Ovary (tissue), 9 donors: ENCODE measurements around the gene CSF3. TPM values are rescaled to one million over a fixed set of nuclear protein-coding genes. Genes with fewer than 3 reads are reported as not detected.
A peak's percentile ranks its signal among the peaks of the same experiment; 100 is the strongest.

Experiments
- DNase-seq, 5 donors: peaks; one replicate each; pipeline ENCODE4 v3.0.0-alpha.2; 2019 to 2020
- H3K27ac ChIP-seq, 2 donors: fragments of 200-600 bp; one replicate each; pipeline versions ENCODE4 v1.5.1 to v1.8.0; 2019 to 2022
- H3K27me3 ChIP-seq: fragments of 200-600 bp; one replicate; pipeline ENCODE4 v1.8.0; 2022
- H3K36me3 ChIP-seq: fragments of 200-600 bp; sonication (generic); one replicate; pipeline ENCODE4 v1.5.1; 2019
- H3K4me1 ChIP-seq: one replicate; pipeline ENCODE4 v1.8.1; 2013; ENCODE audit warnings: mild to moderate bottlenecking, moderate library complexity; ENCODE audit not compliant: insufficient read depth
- H3K4me3 ChIP-seq: fragments of 200-600 bp; sonication (generic); one replicate; pipeline ENCODE4 v1.5.1; 2017
- H3K9me3 ChIP-seq, 2 donors: fragments of 200-600 bp in 1 of 2; sonication (generic) in 1 of 2; one replicate each; pipeline versions ENCODE4 v1.5.1 to v1.8.1; 2013 to 2019; ENCODE audit warnings: mild to moderate bottlenecking in 1 of 2, moderate library complexity in 1 of 2
- CTCF ChIP-seq, 3 donors: fragments of 450-650 bp in 2 of 3; fragments of 200-600 bp in 1 of 3; IDR thresholded peaks; one replicate each; pipeline versions ENCODE4 v1.5.1 to v1.8.0; 2016 to 2022; ENCODE audit warnings: antibody characterized with exemption in 3 of 3, mild to moderate bottlenecking in 1 of 3
- EP300 ChIP-seq: sonication (generic); formaldehyde crosslinking; IDR thresholded peaks from one replicate; pipeline ENCODE4 v1.6.1; 2017; ENCODE audit warnings: antibody characterized with exemption
- POLR2A ChIP-seq: fragments of 450-650 bp; IDR thresholded peaks from one replicate; pipeline ENCODE4 v1.6.1; 2017; ENCODE audit warnings: antibody characterized with exemption, mild to moderate bottlenecking, moderate library complexity
- WGBS, 3 donors: extraction: QIAGEN DNeasy Blood & Tissue Kit in 1 of 3; methylation state at CpG; one replicate each; pipeline versions ENCODE4 v1.1.5 to v1.1.7; 2013 to 2017; 5-methylcytosine and 5-hydroxymethylcytosine counted together
- intact Hi-C, 4 donors: fragments of 100-400 bp; cut with DNase I; formaldehyde crosslinking; loops; one replicate each; pipeline versions ENCODE4 v1.11.0 to v1.15.1; 2022 to 2023
- polyA plus RNA-seq, 2 donors: library from polyadenylated mRNA; stranded (reverse); fragments of 200-250 nt in 1 of 2; fragments of 350-450 nt in 1 of 2; fragmentation: Illumina TruSeq in 1 of 2; extraction: RNeasy Lipid Tissue Mini Kit (QIAGEN cat#74804) in 1 of 2; gene quantifications; one replicate each; pipeline ENCODE4 v1.2.3, GENCODE V29; 2013 to 2014
- total RNA-seq, 7 donors: library from RNA; depleted of rRNA in 2 of 7; stranded (reverse); fragments of >200 nt in 2 of 7; fragmentation: NEBNext Ultra II Directional in 3 of 7; extraction: Animal tissue kit (Norgen Biotek cat#: 25700) in 3 of 7; gene quantifications; one replicate each; pipeline versions ENCODE4 v1.1.0 to v1.2.4, GENCODE V29; 2016 to 2023
- donor health status: DM: no; HTN: no; CAD: no; lungs with moderate emphysema.
- donor health status: DM: no; HTN: no; CAD: no.
- donor health status: Bipolar disorder and iron deficiency.
- donor health status: DM: yes; HTN: yes; CAD: no.
- donor health status: DM: no; HTN: no; CAD: no.
- donor health status: DM: yes; HTN: yes; CAD: no.

CSF3 gene
- total and polyA plus RNA-seq, 9 donors = 0.32 to 197 (median 1.4) TPM; not detected in 3

DNA sequence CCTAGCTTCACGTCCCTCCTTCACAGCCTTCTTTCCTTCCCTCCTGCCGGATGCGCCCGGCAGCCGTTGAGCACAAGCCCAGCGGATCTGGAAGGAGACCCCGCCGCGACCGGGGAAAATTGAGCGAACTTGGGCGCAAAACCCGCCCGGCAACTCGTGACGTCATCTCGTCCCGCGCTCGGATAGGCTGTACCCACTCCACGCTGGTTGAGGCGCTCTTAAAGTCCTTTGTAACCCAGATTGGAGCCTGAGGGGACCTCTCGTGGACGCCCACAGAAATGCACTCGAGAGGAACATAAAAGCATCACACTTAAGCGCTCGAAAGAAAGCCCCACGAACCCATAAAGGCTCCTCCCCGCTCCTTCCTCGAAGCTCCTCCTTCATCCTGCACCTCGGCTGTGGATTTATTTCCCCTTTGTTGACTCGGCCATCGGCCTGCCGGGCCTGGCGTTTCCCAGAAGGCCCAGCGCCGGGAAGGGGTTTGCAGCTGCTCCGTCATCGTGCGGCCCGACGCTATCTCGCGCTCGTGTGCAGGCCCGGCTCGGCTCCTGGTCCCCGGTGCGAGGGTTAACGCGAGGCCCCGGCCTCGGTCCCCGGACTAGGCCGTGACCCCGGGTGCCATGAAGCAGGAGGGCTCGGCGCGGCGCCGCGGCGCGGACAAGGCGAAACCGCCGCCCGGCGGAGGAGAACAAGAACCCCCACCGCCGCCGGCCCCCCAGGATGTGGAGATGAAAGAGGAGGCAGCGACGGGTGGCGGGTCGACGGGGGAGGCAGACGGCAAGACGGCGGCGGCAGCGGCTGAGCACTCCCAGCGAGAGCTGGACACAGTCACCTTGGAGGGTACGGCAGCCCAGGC, 34.7 kb upstream of the CSF3 start, which contains the start of gene PSMD3:
Gene PSMD3, plus strand, starts transcription at position 457 of the 856 bp plus-strand sequence. Its CDS starts 164 bp downstream, at position 621.
- intact Hi-C loops = no loop called here
- peak within 1 kb of the TSS; percentile 80 for H3K4me3 ChIP-seq
- H3K27me3 ChIP-seq = no peaks in the 10 kb centered on the region
- no peaks in the 10 kb centered on the region for H3K36me3 ChIP-seq
- peak within 1 kb of the TSS; percentile 42 to 65 for H3K27ac ChIP-seq
- TF ChIP-seq CTCF (IDR thresholded peaks at IDR 0.05) (peak; percentile 75 to 96 (median 91)), EP300 (no peak), POLR2A (peak; percentile 93)
- peaks cover 1% of the 10 kb centered on the region for H3K4me1 ChIP-seq
- 0% methylated on average over 83 to 84 of the region's 84 CpGs for WGBS, 3 donors
- DNase-seq = peak; percentile 96 to 99 (median 98)
- H3K9me3 ChIP-seq = no peaks in the 10 kb centered on the region

DNA sequence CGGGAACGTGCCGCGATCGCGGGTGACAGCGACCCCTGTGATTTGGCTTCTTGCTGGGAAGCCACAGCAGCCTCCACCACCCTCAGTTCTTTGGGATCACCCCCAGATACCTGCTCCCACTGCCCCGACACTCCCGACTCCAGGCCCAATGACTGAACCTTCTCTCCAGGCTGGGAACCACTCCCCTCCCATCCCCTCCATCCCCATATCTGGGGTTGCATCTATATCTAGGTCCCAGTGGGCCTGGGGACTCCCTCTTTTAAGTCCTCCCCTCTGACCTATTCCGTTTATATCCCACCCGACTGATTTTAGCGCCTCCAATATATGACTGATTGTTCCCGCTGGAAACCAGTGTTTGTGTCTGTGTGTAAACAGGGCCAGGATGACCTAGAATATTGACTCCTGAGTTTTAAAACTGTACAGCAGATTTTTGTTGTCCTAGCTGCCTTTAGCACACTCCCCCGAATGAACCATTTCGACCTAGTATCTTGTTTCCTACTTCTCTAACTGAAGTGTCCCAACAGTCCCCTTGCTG, 34.0 kb upstream of the CSF3 start:
- peaks cover 1% of the 10 kb centered on the region for H3K4me1 ChIP-seq
- TF ChIP-seq EP300 (no peak), POLR2A (no peak), CTCF (IDR thresholded peaks at IDR 0.05) (no peak)
- no peaks in the 10 kb centered on the region for H3K9me3 ChIP-seq
- peak overlapping the region; percentile 42 to 65 for H3K27ac ChIP-seq
- 1 to 2% (median 1%) methylated on average over 15 of the region's 15 CpGs for WGBS, 3 donors
- H3K36me3 ChIP-seq = no peaks in the 10 kb centered on the region
- DNase-seq = no peak
- peak overlapping the region; percentile 80 for H3K4me3 ChIP-seq
- H3K27me3 ChIP-seq = no peaks in the 10 kb centered on the region
- intact Hi-C loops = no loop called here

GRCh38 chr17:39981766-39982375, 33.4 kb upstream of the CSF3 start:
- Histone ChIP-seq H3K36me3 (no peaks in the 10 kb centered on the region), H3K27me3 (no peaks in the 10 kb centered on the region), H3K9me3 (no peaks in the 10 kb centered on the region), H3K27ac (no peak overlapping the region), H3K4me3 (peak overlapping the region; percentile 80), H3K4me1 (peaks cover 1% of the 10 kb centered on the region)
- intact Hi-C loops = no loop called here
- WGBS, 3 donors = 8 to 19% (median 11%) methylated on average over 7 of the region's 7 CpGs
- TF ChIP-seq CTCF (IDR thresholded peaks at IDR 0.05) (no peak), EP300 (no peak), POLR2A (no peak)
- DNase-seq = no peak

GRCh38 chr17:39988206-39988810, 26.9 kb upstream of the CSF3 start:
- Histone ChIP-seq H3K4me1 (no peaks in the 10 kb centered on the region), H3K36me3 (peaks cover 7% of the 10 kb centered on the region), H3K27me3 (no peaks in the 10 kb centered on the region), H3K9me3 (no peaks in the 10 kb centered on the region), H3K4me3 (no peak overlapping the region), H3K27ac (no peak overlapping the region)
- DNase-seq = no peak
- TF ChIP-seq POLR2A (no peak), CTCF (IDR thresholded peaks at IDR 0.05) (no peak), EP300 (no peak)
- WGBS, 3 donors = 89 to 91% (median 90%) methylated on average over 11 of the region's 11 CpGs
- intact Hi-C loops = no loop called here
